Amniotic stem cell (primary cell): ENCODE data around the gene PREPL.

ENCODE experiments used
- DNase-seq: peaks from one replicate; lab custom pipeline; 2025; lab: John Stamatoyannopoulos, UW

PREPL gene

GRCh38 chr2:44295633-44296359, 65.5 kb downstream of the PREPL start:
- no peak for DNase-seq

DNA sequence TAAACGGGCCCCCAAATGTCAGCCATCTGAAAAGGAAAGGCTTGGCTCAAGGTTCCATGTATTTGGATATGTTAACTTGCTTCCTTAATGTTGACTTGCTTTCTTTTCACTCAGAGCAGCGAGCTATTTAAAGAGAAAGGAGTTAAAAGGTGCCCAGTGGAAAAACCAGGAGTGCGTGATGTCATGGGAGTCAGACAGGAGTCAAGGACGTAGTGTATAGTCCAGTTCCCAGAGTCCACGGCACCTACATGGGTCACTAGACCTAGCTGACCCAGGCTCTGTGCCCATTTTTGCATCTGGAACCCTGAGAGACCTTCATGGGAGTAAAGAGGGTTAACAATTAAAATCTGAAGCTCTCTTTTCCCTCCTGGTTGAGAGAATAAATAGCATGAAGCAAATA, 66.2 kb downstream of the PREPL start:
- DNase-seq: no peak

GRCh38 chr2:44291281-44292248, 69.7 kb downstream of the PREPL start:
- DNase-seq: peak; percentile 46

GRCh38 chr2:44290261-44290660, 71.0 kb downstream of the PREPL start:
- DNase-seq: no peak

- DNase-seq: no peak
Measured at GRCh38 chr2:44286884-44287638, 74.2 kb downstream of the PREPL start.

- DNase-seq: no peak
Measured at GRCh38 chr2:44286119-44286883, 75.0 kb downstream of the PREPL start.

- no peak for DNase-seq
Measured at GRCh38 chr2:44285174-44285573, 76.1 kb downstream of the PREPL start.

DNA sequence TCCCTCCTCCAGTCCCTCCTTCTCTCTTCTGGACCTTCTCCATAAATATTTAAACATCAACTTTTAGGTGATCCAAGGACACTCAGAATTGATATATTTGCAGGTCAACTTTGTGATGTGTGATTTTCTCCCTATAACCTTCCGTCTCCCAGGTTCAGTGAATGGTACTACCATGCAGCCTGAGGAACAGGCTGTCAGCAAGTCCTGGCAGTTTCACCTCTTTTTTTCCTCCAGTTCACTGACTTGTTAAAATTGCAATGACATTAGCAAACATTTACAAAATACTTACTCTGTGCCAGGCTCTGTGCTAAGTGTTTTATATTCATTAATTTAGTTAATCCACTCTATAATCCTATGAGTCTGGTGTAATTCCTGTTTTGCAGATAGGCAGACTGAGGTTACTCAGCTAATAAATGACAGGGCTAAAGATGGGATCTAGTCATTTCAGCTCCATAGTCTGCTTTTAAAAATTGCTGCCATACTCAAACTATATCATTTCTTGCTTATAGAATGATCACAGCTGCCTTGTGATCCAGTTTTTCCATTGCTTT, 78.1 kb downstream of the PREPL start:
- DNase-seq: no peak

DNA sequence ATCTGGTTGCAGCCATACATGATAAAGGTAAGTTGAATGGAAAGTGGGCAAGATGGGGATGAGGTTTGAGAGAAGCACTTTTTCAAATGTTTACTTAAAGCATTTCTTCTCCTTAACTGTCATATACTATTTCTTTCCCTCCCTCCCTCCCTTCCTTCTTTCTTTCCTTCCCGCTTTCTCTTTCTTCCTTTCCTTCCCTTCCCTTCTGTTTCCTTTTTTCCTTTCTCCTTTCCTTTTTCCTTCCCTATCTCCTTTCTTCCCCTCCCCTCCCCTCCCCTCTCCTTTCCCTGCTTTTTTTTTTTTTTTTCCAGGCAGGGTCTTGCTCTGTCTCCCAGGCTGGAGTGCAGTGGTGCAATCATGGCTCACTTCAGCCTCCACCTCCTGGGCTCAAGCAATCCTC, 80.4 kb downstream of the PREPL start:
- no peak for DNase-seq

- no peak for DNase-seq
Measured at GRCh38 chr2:44277541-44277940, 83.8 kb downstream of the PREPL start.

DNA sequence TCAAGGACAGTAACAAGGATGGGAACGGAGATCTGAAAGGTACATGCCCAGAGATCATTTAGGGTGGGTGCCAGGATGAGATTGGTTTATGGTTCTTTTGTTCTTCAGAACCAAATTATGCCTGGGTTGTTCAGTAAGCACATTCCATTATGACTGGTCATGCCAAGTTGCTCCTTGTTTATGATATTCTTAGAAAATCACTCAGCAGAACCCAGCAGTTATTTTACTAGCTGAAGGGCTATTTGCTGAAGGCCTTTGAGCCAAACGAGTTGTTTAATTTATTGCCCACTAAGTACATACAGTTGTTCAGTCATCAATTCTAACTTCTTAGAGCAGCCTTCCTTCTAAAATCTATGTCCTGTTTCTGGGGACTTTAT, 85.4 kb downstream of the PREPL start:
- DNase-seq: no peak

GRCh38 chr2:44273596-44273995, 87.7 kb downstream of the PREPL start:
- no peak for DNase-seq

DNA sequence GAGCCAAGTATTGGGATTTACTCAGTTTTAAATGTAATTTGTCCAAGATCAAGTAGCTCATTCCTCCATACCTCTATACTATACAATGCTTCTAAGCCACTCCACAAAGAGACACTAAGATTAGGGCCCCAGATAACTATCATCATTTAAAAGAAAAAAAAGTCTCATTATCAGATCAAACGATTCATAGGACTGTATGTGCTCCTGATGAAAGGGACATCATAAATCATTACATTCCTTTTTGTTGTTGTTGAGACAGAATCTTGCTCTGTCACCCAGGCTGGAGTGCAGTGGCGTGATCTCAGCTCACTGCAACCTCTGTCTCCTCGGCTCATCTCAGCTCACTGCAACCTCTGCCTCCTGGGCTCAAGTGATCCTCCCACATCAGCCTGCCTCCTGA, 88.2 kb downstream of the PREPL start:
- DNase-seq: no peak

GRCh38 chr2:44271296-44271695, 90.0 kb downstream of the PREPL start:
- no peak for DNase-seq

- no peak for DNase-seq
Measured at GRCh38 chr2:44269831-44270230, 91.5 kb downstream of the PREPL start.

- no peak for DNase-seq
Measured at GRCh38 chr2:44267796-44268648, 93.3 kb downstream of the PREPL start.
